GM21723 (cell line): ENCODE data around the gene SPIN2B.
A peak's percentile ranks its signal among the peaks of the same experiment; 100 is the strongest.
"Not testable (repeated sequence)": the region's sequence is repeated elsewhere in the genome, so short reads cannot be mapped to it uniquely, and the experiment has no call there.

Experiments used
- ATAC-seq: cut with Tn5 transposase; IDR thresholded peaks from one replicate; pipeline ENCODE4 v1.9.1; 2021; ENCODE audit warnings: mild to moderate bottlenecking, moderate library complexity; ENCODE audit not compliant: unreplicated experiment

The SPIN2B gene

DNA sequence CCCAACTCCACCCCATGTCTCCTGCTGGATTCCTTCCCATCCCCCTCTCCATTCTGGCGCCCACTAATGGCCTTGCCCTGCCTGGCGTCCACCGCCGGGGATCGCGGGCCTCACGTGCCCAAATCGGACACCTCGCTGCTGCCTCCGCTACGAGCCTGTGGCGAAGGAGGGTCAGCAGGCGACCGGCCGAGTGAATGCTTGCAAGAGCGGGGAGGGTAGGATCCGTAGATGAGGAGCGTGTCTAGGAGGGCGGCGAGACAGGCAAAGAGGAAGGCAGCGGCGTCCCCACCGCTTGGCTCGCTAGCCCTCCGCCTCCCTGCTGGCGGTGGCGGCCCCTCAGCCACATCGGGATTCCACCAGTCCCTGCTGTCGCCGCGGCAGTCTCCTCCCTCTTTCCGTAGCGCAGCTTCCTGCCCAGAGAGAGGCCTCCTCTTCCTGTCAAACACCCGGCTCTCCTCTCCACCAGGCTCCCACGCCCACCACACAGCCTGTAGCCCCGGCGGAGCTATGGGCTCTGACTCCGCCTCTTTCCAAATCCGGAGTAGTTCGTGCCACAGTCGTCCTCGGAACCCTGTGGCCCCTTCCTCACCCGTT is at the start of gene SPIN2B:
TSS of gene SPIN2B (minus strand) at position 387 of the 594 bp plus-strand sequence.
- ATAC-seq, result peak; percentile 99

- no peak for ATAC-seq
Observed at GRCh38 chrX:57156397-57157049, 35.2 kb upstream of the SPIN2B start.

DNA sequence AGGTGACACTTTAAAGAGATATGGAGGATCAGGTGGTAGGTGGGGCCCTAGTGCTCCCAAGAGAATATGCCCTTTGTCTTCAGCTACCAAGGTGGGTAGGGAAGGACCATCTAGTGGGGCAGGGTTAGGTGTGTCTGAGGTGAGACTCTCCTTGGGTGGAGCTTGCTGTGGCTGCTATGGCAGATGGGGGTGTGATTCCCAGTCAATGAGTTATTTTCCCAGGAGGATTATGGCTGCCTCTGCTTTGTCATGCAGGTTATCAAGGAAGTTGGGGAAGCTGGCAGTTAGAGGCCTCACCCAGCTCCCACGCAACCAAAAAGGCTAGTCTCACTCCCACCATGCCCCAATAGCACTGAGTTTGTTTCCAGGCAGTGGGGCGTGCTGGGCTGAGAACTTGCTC is 33.8 kb upstream of the SPIN2B start:
- ATAC-seq, result no peak

GRCh38 chrX:57152222-57152621 is 30.9 kb upstream of the SPIN2B start:
- ATAC-seq, result not testable (repeated sequence)

GRCh38 chrX:57138674-57139073 is 17.3 kb upstream of the SPIN2B start:
- ATAC-seq, result no peak

- ATAC-seq, result no peak
Observed at GRCh38 chrX:57137501-57137900, 16.2 kb upstream of the SPIN2B start.

- not testable (repeated sequence) for ATAC-seq
Observed at GRCh38 chrX:57137073-57137472, 15.7 kb upstream of the SPIN2B start, which contains the start of gene SPIN2A. SPIN2A (minus strand) TSS chrX:57137397; CDS start chrX:57136597, 800 bp downstream.

DNA sequence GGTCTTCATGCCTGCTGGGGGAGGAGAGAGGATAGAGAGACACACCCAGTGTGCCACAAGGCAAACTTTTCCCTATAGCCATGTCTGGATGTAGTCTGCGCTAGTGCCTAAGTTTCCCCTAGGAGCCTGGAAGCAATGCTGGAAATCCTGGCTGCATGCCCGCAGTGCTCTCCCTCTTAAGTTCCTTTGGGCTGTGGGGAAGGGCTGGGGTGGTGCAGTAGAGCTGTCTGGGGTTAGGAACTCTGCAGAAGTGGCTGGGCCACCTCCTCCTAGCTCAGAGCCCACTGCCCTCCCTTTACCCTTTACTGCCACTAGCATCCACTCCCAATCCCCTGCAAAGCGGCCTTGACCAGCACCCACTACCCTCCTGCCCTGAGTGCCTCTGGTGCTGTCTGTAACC is 15.2 kb upstream of the SPIN2B start:
- ATAC-seq, result not testable (repeated sequence)

DNA sequence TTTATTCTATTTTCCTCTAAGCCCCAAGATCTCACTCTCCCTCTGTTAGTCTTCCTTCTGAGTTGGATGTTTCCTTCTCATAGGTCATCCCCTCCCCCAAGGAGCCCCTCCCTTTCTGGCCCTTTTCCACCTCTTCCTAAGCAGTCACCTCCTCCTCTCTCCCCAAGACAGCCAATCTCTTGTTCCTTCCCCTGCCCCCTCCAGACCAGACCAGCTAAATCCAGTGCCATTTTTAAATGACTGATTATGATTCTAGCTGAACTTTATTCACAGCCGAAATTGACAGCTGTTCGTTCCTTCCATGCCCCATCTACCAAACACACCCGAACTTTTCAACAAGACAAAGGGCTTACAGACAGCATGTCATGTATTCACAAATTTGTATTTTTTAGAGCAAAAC is 13.9 kb upstream of the SPIN2B start:
- no peak for ATAC-seq

DNA sequence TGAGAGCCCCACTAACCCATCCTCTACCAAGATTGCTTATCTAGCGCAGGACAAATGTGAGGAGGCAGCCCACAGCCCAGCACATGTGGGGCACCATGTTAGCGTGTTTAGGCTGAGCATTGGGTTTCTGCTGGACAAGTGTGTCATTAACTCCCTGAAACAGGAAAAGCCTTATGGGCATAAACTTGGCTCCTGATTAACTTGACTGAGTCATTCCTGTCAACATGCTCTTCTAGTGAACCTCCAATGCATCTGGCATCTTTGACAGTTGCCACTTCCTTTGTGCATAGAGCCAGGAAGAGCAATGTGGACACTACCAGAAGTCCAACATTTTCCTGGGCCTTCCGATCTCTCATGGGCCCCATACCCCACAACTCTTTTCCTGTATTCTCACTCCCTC is 13.4 kb upstream of the SPIN2B start:
- no peak for ATAC-seq

- ATAC-seq, result no peak
Observed at GRCh38 chrX:57133706-57134105, 12.4 kb upstream of the SPIN2B start.

DNA sequence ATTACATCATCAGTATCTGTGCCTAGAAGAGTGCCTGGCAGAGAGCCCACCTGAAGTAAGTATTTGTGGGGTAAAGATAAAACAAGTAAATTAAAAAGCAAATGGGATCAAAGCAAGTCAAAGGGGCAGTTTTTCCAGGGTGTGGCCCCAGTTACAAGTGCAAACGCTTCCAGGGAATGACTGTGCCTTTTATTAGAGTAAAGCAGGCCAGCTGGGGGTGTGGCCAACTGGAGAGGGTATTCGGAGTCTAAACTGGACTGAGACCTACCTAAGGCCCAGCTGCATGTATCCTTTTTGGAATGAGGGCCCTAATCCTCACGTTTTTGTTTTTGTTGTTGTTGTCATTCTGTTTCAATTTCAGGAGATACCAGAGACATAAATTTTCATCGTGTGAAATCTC is 11.9 kb upstream of the SPIN2B start:
- ATAC-seq, result not testable (repeated sequence)

- ATAC-seq, result no peak
Observed at GRCh38 chrX:57132046-57132445, 10.7 kb upstream of the SPIN2B start.

GRCh38 chrX:57121816-57122215 is 468 bp upstream of the SPIN2B start:
- no peak for ATAC-seq

- ATAC-seq, result not testable (repeated sequence)
Observed at GRCh38 chrX:57120619-57121161, 658 bp downstream of the SPIN2B start.

DNA sequence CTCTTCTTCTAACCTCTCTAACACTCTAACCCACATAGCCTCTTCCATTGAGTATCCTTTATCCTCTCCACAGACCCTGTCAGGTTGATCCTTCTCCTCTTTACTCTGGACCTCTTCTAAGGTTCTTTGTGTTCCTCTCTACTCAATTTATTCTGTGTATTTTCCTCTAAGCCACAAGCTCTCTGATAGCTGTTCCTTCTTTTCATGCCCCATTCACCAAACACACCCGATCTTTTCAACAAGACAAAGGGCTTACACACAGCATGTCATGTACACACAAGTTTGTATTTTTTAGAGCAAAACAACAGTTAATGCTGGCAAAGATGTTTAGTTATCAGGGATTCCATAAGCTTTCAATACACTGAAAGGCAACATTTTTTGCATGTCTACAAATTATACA is 1.9 kb downstream of the SPIN2B start:
- no peak for ATAC-seq

DNA sequence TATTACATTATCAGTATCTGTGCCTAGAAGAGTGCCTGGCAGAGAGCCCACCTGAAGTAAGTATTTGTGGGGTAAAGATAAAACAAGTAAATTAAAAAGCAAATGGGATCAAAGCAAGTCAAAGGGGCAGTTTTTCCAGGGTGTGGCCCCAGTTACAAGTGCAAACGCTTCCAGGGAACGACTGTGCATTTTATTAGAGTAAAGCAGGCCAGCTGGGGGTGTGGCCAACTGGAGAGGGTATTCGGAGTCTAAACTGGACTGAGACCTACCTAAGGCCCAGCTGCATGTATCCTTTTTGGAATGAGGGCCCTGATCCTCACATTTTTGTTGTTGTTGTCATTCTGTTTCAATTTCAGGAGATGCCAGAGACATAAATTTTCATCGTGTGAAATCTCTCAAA is 3.8 kb downstream of the SPIN2B start:
- ATAC-seq, result not testable (repeated sequence)

DNA sequence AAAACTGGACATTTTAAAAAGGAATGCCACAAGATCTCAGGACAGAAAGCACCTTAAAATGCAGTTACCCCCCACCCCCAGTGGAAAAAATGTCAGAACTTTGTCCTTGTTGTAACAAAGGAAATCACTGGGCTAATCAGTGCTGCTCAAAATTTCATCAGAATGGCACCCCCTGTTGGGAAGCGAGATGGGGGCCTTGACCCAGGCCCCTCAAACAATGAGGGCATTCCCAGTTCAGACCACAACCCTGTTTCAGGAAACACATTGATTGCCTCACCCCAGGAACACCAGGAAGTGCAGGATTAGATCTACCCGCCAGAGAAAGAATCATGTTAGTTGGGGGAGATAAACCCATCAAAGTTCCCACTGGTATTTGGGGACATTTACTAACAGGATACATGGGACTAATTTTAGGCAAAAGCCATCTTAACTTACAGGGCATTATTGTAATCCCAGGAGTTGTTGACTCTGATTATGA is 16.4 kb downstream of the SPIN2B start:
- ATAC-seq, result no peak

DNA sequence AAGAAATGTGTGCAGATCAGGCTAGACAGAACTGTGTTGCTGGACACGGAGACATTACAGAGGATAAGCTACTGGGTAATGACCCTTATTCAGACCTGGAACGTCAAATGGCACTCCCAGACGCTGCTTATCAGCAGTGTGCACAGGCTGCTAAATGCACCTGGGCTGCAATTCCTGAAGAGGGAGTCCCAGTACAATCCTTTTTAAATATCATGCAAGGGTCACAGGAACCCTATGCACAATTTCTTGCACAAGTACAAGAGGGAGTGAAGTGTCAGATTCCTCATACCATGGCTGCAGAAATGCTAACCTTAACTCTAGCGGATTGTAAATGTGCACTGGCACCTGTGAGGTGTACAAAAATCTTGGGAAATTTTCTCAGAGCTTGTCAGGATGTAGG is 16.9 kb downstream of the SPIN2B start:
- no peak for ATAC-seq

DNA sequence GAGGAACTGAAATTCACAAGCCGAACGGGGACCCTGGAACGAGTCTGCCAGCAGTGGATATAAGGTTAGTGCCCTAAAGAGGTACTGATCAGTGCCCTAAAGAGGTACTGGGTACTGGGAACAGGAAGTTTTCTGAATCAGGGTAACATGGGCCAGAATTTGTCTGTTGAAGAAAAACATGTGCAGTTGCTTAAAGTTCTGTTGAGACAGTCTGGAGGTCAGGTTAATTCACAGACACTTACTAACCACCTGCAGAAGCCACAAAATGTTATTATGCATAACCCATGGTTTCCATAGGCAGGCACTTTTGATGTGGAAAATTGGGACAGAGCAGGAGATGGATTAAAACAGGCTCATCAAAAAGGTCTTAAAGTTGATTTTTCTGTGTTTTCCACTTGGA is 17.9 kb downstream of the SPIN2B start:
- no peak for ATAC-seq

DNA sequence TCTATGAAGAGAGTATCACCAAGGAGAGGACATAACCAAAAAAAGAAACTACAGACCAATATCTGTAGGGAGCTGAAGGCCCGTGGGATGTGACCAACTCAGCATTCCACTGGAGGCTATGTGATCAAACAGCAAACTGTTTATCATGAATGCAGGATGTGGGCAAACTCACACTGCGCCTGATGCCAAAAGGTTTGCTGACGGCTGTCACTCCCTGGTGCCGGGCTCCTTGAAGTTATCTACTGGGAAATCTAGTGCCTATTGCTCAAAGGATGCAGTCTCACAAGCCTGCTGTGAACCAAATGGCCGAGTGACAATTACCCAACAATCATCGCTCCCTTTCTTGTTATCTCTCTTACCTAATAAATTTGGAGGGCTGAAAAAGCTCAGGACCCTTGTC is 18.4 kb downstream of the SPIN2B start:
- not testable (repeated sequence) for ATAC-seq

DNA sequence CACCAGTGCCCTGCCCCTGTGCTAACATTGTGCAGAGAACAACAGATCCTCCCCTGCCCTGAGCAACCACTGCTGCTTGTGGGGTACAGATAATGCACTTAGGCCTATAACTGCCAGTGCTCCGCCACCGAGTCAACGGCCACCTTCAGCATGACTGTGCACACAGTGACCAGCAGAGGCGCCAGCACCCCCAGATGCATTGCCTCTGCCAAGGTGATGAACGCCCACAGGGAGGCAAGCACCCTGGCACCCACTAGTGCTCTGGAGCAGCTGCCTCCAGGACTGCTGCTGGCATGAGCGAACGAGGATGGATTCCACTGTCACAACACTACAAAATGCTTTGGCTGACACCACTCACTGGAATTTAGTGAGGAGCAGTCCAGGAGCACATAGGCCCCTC is 38.2 kb downstream of the SPIN2B start:
- no peak for ATAC-seq
